ENCODE measurements around the gene CNNM1. TPM values are rescaled to one million over a fixed set of nuclear protein-coding genes. Genes with fewer than 3 reads are reported as not detected.

CNNM1 gene
- total RNA-seq, 1 experiment from 2014 or later, result not detected

DNA sequence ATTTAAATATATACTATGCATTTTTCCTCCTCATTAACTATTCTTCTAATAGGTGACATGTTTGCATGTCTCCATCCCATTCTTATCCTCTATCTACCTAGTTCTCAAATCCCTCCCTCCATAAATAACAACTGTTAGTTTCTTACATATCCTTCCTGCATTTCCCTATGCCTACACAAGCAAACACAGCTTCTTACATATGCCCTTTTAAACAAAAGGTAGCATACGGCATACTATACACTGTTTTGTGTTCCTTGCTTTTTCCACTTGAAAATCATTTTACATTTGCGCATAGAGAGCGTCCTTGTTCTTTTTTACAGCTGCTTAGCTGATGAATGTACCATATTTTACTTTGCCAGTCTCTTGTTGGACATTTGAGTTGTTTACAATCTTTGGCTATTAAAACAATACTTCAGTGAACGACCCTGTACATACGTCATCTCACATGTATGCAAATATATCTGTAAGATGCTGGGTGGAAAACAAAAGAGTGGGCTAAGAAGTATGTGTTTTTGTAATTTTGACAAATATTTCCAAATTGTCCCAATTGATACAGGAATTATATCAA lies 93.5 kb downstream of the CNNM1 start:
- no peak for DNase-seq (ENCODE audit: low read depth in 1 of 2, low spot score in 2 of 2)
- Histone ChIP-seq H3K27me3 (replicated peaks) (no peaks in the 10 kb centered on the region), H3K36me3 (peaks cover 48% of the 10 kb centered on the region), H3K9me3 (replicated peaks) (no peaks in the 10 kb centered on the region), H3K4me1 (replicated peaks) (no peaks in the 10 kb centered on the region), H3K4me3 (no peak overlapping the region), H3K27ac (no peak overlapping the region)

DNA sequence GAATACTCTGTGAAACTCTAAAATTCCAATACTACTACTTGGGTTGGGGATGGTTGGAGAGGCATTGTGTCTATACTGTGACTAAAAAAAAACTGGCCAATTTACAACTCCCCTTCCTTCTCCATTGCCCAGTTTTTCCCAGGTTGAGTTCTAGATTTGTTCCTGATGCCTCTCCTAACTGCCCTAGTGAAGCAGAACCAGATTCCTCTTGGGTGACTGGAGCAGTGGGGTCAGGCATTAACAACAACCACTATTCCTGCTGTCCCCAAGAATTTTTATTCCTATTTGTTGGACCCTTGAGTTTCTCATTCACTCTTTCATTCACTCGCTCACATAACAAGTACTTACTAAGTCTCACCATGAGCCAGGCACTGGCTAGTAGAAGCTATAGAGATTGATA lies 95.5 kb downstream of the CNNM1 start:
- Histone ChIP-seq H3K4me1 (replicated peaks) (peaks cover 5% of the 10 kb centered on the region), H3K36me3 (peaks cover 37% of the 10 kb centered on the region), H3K4me3 (no peak overlapping the region), H3K9me3 (replicated peaks) (no peaks in the 10 kb centered on the region), H3K27ac (no peak overlapping the region), H3K27me3 (replicated peaks) (no peaks in the 10 kb centered on the region)
- DNase-seq (ENCODE audit: low read depth in 1 of 2, low spot score in 2 of 2), result no peak

DNA sequence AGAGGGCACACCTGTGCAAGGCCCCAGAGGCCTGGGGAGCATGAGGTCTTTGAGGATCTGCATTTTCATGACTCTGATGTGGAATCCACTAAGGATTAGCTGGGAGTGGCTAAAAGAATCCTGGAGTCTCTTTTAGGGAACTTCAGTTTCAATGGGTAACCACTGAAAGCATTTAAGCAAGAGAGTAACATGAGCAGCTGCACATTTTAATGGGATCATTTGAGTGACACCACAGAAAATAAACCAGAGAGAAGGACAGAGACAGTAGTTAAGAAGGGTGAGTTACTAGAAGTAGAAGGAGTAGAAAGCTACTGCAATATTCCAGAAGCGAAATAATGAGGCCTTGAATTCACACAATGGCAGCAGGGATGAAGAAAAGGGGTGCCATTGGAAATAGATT lies 96.0 kb downstream of the CNNM1 start:
- Histone ChIP-seq H3K27ac (no peak overlapping the region), H3K4me1 (replicated peaks) (peaks cover 6% of the 10 kb centered on the region), H3K9me3 (replicated peaks) (no peaks in the 10 kb centered on the region), H3K36me3 (peaks cover 33% of the 10 kb centered on the region), H3K4me3 (no peak overlapping the region), H3K27me3 (replicated peaks) (no peaks in the 10 kb centered on the region)
- DNase-seq (ENCODE audit: low read depth in 1 of 2, low spot score in 2 of 2), result no peak

DNA sequence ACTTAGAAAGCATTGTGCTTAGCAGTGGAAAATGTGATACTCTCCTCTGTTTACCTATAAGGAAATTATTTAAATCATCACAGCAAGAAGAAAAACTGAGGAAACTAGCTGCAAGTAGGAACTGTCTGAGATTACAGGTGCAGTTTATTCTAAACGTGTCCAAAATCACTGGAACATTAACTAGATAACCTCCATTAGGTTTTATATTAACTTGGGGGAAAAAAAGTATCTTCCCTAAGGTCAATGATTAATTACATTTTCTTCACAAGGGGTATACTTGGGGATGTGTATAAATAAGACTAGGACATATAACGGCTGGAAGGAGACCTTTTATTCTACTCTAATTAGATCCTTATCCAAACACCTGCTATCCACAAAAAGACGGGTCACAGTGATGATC lies 97.5 kb downstream of the CNNM1 start:
- Histone ChIP-seq H3K27ac (no peak overlapping the region), H3K4me3 (no peak overlapping the region), H3K27me3 (replicated peaks) (no peaks in the 10 kb centered on the region), H3K9me3 (replicated peaks) (no peaks in the 10 kb centered on the region), H3K4me1 (replicated peaks) (peaks cover 10% of the 10 kb centered on the region), H3K36me3 (peaks cover 29% of the 10 kb centered on the region)
- no peak for DNase-seq (ENCODE audit: low read depth in 1 of 2, low spot score in 2 of 2)

DNA sequence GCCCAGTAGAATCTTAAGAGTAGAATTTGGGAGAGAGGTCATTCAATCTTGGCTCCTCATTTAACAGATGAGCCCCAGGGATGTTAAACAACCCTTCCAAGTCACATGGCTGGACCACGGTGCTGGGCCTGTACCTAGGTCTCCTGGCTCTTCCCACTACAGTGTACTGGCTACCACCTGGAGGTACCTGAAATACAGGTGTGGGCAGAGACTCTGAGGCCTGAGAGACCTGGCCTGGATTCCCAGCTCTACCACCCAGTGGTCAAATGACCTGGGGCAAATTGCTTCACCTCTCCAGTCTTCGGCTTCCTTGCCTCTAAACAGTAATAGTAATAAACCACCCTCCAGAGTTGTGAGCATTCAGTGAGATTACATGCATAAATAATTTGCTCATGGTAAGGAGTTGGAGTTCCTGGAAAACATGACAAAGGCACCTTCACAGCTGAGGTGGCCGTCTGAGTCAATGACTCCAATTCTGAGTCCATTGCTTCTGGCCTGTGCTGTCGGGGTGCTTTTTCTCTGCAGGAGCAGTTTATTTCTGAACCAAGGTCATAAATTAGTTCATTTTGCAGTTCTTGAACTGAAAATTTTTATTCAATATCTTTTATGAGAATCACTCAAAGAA lies 98.5 kb downstream of the CNNM1 start:
- no peak overlapping the region for H3K4me3 ChIP-seq
- peaks cover 30% of the 10 kb centered on the region for H3K36me3 ChIP-seq
- no peak for DNase-seq (ENCODE audit: low read depth in 1 of 2, low spot score in 2 of 2)
- H3K27ac ChIP-seq, result no peak overlapping the region
- H3K27me3 ChIP-seq (replicated peaks), result no peaks in the 10 kb centered on the region
- H3K9me3 ChIP-seq (replicated peaks), result no peaks in the 10 kb centered on the region
- H3K4me1 ChIP-seq (replicated peaks), result peaks cover 14% of the 10 kb centered on the region

DNA sequence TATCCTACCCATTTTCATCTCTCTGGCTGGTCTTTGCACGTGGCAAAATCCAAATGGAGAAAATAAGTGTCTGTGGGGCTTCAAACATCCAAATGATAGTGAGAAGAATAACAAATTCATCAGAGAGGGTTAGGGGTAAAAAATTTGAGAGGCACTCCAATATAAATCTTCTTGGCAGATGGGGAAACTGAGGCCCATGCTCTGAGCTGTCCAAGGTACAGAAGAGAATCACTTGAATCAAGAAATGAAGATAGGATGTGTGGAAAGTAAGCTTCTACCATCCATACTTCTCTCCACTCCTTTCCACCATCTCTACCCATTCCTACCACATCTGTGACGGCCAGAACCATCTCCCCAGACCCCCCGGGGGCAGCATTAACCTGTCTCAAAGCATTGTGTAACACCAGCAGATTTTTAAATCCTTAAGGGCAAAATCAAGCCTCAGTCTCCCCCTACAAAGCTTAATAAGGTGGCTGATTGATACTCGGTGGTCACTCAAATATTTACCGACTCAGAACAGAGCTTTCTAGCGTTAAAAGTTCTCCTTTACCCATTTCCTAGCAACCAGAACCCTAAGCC lies 100.5 kb downstream of the CNNM1 start:
- Histone ChIP-seq H3K27me3 (replicated peaks) (no peaks in the 10 kb centered on the region), H3K4me3 (peak overlapping the region; percentile 72), H3K27ac (no peak overlapping the region), H3K9me3 (replicated peaks) (no peaks in the 10 kb centered on the region), H3K36me3 (peaks cover 23% of the 10 kb centered on the region), H3K4me1 (replicated peaks) (peaks cover 14% of the 10 kb centered on the region)
- DNase-seq (ENCODE audit: low read depth in 1 of 2, low spot score in 2 of 2), result no peak

DNA sequence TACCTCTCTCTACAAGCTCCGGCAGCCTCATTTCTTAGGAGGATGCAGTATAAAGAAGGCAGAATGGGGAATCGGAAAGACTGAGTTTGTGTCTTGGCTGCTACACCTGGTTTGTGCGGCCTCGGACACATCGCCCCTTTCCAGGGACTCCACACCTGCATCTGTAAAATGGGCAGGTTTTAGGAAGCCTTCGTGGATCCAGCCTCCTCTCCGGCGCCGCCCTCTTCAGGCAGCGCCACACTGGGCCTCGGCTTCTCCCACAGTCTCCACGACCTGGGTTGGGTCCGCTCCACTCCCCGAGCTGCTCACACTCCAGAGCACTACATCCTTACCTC lies 100.9 kb downstream of the CNNM1 start:
- no peak for DNase-seq (ENCODE audit: low read depth in 1 of 2, low spot score in 2 of 2)
- Histone ChIP-seq H3K36me3 (peaks cover 18% of the 10 kb centered on the region), H3K27me3 (replicated peaks) (no peaks in the 10 kb centered on the region), H3K27ac (peak overlapping the region; percentile 75), H3K4me1 (replicated peaks) (peaks cover 14% of the 10 kb centered on the region), H3K4me3 (peak overlapping the region; percentile 72), H3K9me3 (replicated peaks) (no peaks in the 10 kb centered on the region)

DNA sequence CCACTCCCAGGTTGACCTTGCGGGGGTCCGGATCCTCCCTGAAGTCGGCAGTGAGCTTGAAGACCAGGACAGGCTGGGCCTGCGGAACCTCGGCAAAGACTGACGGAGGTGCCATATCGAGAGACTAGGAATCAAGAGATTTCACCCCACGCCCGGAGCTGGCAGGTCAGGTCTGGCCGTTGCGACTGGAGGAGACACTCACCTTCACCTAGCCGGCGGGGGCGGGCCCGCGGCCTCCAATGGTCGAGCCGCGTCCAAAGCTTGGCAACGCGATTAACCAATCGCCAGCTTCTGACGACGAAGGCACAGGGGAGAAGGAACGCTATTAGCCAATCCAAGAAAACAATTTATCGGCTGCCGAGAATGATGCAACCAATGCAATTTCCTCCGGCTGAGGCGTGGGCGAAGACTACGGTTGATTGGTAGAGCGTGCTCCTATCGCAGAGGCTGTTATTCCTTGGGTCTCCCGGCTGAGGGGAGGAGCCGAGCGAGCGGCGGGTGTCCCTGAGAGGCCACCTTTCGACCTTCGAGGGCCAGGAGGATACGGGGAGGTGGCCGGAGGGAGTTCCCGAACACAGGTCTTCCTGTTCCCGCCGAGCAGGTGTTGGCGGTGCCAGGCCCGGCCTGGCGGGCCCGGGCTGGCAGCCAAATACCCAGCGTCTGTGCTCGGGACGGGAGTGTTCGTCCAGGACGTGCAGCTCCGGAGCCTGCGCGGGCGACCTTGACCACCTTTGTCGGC lies 101.5 kb downstream of the CNNM1 start, which contains the start of gene GOT1:
Gene GOT1, minus strand, starts transcription at position 174 of the 739 bp plus-strand sequence. Its CDS starts 59 bp downstream, at position 115.
- no peaks in the 10 kb centered on the region for H3K27me3 ChIP-seq (replicated peaks)
- H3K4me1 ChIP-seq (replicated peaks), result peaks cover 14% of the 10 kb centered on the region
- H3K36me3 ChIP-seq, result peaks cover 13% of the 10 kb centered on the region
- peak; percentile 95 to 97 for DNase-seq (ENCODE audit: low read depth in 1 of 2, low spot score in 2 of 2)
- peak within 1 kb of the TSS; percentile 72 for H3K4me3 ChIP-seq
- H3K9me3 ChIP-seq (replicated peaks), result no peaks in the 10 kb centered on the region
- H3K27ac ChIP-seq, result peak within 1 kb of the TSS; percentile 75

DNA sequence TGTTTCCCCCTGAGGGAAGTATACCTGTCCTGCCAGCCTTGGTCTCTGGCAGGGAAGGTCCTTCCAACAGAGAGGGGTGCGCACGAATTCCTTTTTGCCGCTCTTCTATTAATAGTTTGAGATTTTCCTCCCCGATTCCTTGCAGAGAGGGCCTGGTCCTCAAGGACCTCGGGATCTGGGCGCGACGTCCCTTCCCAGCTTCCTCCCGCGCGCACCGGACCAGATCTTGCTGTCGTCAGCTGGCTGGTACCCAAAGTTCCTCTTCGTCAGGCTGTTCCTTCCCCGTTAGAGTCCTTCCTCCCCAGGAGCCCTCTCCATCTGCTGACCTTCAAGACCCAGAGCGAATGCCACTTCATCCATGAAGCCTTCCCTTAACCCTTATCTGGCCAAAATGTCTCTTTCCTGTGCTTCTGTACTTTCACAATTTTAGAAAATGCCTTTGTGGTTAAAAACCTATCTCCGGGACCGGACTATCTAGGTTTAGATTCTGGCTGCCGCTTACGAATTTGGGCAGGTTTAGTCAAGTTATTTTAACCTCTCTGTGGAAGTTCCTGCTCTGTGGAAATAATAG lies 102.1 kb downstream of the CNNM1 start:
- Histone ChIP-seq H3K4me1 (replicated peaks) (peaks cover 14% of the 10 kb centered on the region), H3K4me3 (peak overlapping the region; percentile 72), H3K36me3 (peaks cover 13% of the 10 kb centered on the region), H3K9me3 (replicated peaks) (no peaks in the 10 kb centered on the region), H3K27me3 (replicated peaks) (no peaks in the 10 kb centered on the region), H3K27ac (peak overlapping the region; percentile 48)
- peak in 1 of 2 experiments; percentile 49 for DNase-seq (ENCODE audit: low read depth in 1 of 2, low spot score in 2 of 2)

DNA sequence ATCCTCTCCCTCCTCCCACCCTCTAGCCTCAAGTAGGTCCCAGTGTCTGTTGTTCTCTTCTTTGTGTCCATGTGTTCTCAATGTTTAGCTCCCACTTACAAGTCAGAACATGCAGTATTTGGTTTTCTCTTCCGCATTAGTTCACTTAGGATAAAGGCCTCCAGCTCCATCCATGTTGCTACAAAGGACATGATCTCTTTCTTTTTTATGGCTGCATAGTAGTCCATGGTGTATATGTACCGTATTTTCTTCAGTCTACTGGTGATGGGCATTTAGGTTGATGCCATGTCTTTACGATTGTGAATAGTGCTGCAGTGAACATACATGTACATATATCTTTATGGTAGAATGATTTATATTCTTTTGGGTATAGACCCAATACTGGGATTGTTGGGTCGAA lies 102.9 kb downstream of the CNNM1 start:
- no peak overlapping the region for H3K4me3 ChIP-seq
- no peaks in the 10 kb centered on the region for H3K27me3 ChIP-seq (replicated peaks)
- peaks cover 13% of the 10 kb centered on the region for H3K36me3 ChIP-seq
- peaks cover 14% of the 10 kb centered on the region for H3K4me1 ChIP-seq (replicated peaks)
- H3K9me3 ChIP-seq (replicated peaks), result no peaks in the 10 kb centered on the region
- DNase-seq (ENCODE audit: low read depth in 1 of 2, low spot score in 2 of 2), result no peak
- H3K27ac ChIP-seq, result no peak overlapping the region

DNA sequence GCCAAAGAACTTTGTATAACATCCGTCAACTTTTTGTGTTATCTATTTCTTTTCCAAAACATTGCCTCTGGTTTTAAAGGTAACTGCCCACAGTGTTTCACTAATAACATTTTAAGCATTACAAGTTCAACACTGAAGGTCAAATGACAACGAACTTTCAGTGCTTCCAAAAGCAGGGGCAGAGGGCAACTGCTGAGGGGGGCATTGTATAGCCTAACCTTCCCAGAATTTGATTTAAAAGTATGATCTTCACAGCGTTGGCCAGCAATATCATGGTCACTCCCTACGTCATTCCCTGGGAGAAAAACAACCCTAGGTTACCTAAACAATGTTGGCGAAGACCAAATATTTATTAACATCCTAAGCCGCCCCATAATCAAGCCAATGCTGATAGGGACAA lies 103.7 kb downstream of the CNNM1 start:
- H3K4me3 ChIP-seq, result no peak overlapping the region
- no peak overlapping the region for H3K27ac ChIP-seq
- peaks cover 14% of the 10 kb centered on the region for H3K4me1 ChIP-seq (replicated peaks)
- no peaks in the 10 kb centered on the region for H3K27me3 ChIP-seq (replicated peaks)
- DNase-seq (ENCODE audit: low read depth in 1 of 2, low spot score in 2 of 2), result no peak
- no peaks in the 10 kb centered on the region for H3K9me3 ChIP-seq (replicated peaks)
- H3K36me3 ChIP-seq, result peaks cover 13% of the 10 kb centered on the region

DNA sequence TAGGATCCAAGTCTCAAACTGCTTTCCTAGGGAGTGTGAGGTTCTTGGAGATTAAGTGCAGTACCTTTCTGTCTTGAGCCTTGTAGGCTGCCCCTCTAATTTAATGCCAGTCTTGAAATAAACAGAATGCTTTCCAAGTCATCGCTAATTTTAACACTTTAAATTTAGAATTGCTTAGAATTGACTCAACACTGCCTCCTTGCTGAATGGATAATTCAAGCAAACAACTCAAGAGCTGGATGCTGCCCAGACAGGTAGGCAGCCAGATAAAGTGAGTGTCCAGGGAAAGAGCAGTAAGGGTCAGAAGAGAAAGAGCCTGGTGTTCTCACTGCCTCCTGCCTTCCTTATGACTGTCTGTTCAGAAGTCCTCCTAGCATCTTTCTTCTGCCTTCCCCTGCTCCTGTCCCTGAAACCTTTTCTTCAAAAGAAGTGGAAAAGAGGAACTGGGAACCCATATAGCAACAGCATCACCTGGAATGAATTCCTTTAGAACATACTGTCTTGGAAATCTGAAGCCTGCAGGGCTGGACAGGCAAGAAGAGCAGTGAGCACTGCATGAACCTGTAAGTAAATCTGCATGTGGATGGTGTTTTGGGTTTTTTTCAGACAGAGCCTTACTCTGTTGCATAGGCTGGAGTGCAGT lies 104.3 kb downstream of the CNNM1 start:
- no peak for DNase-seq (ENCODE audit: low read depth in 1 of 2, low spot score in 2 of 2)
- no peaks in the 10 kb centered on the region for H3K9me3 ChIP-seq (replicated peaks)

DNA sequence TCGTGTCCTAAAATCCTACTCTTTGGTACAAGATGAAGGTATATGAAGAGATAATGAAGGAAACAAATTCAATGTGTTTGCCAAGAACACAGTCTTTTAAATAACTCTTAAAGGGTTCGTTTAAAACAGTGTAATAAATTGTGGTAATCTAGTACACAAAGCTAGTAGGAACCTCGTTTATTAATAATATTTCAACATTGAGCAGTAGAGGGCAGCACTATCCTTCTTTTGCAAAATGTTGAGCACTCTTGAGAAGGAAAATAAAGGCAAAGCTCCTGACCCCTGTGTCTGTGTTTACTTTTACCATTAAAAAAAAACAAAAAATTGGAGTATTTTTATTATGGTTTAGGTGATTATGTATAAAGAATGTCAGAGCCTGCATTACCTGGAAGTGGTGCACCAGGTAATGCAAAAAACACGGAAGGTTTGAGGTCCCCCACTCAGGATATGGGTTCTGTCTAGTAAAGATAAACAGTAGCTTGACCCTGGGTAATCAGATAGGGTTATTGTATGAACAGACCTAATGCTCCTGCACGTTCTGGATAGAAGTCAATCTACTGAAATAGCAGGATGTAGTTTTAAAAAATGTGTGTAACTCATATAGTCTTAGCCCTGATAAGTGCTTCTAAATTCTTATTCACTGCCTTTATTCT lies 107.0 kb downstream of the CNNM1 start:
- H3K27me3 ChIP-seq (replicated peaks), result no peaks in the 10 kb centered on the region
- H3K27ac ChIP-seq, result no peak overlapping the region
- H3K9me3 ChIP-seq (replicated peaks), result no peaks in the 10 kb centered on the region
- H3K36me3 ChIP-seq, result peaks cover 6% of the 10 kb centered on the region
- peak in 1 of 2 experiments; percentile 47 for DNase-seq (ENCODE audit: low read depth in 1 of 2, low spot score in 2 of 2)
- peaks cover 7% of the 10 kb centered on the region; the same call in 1 of the 2 replicates for H3K4me1 ChIP-seq (replicated peaks)
- H3K4me3 ChIP-seq, result no peak overlapping the region

More for the DNA sequence above, 104.3 kb downstream of the CNNM1 start:
- peaks cover 13% of the 10 kb centered on the region for H3K36me3 ChIP-seq
- no peak overlapping the region for H3K4me3 ChIP-seq
- H3K27ac ChIP-seq, result no peak overlapping the region
- H3K4me1 ChIP-seq (replicated peaks), result peaks cover 14% of the 10 kb centered on the region
- H3K27me3 ChIP-seq (replicated peaks), result no peaks in the 10 kb centered on the region

All from SJSA1 (cell line).